ENCODE results near the gene MAP2K3. TPM values are rescaled to one million over a fixed set of nuclear protein-coding genes. Genes with fewer than 3 reads are reported as not detected.
"Not testable (repeated sequence)": the region's sequence is repeated elsewhere in the genome, so short reads cannot be mapped to it uniquely, and the experiment has no call there.

Gene MAP2K3
- polyA plus RNA-seq, 1 donor from 2014 or later, result 5.3 TPM

- TF ChIP-seq RAD21 (conservative IDR thresholded peaks at IDR 0.05), result no peak
Observed at GRCh38 chr17:21313320-21313719, 28.8 kb downstream of the MAP2K3 start (continued).

- not testable (repeated sequence) for H3K36me3 ChIP-seq (ENCODE audit: insufficient read depth, low read length); H2AFZ ChIP-seq (ENCODE audit: low read depth, low read length); H3F3A ChIP-seq (ENCODE audit: insufficient read depth, low read length, poor library complexity, severe bottlenecking); H3K4me3 ChIP-seq (ENCODE audit: low read length); H4K20me1 ChIP-seq (ENCODE audit: insufficient read depth); H3K9me3 ChIP-seq (ENCODE audit: low read length); H3K27me3 ChIP-seq (ENCODE audit: insufficient read depth, low read depth, low read length); H3K79me2 ChIP-seq (replicated peaks; ENCODE audit: insufficient read depth, low read length); H3K27ac ChIP-seq (ENCODE audit: low read length); H3K9ac ChIP-seq (ENCODE audit: low read length); H3K9me2 ChIP-seq (ENCODE audit: insufficient read depth, low read length); H3K4me2 ChIP-seq (ENCODE audit: low read length)
Observed at GRCh38 chr17:21313761-21314160, 29.2 kb downstream of the MAP2K3 start.

- H3K4me2 ChIP-seq (ENCODE audit: low read length); H3K4me3 ChIP-seq (ENCODE audit: low read length); H3K27me3 ChIP-seq (ENCODE audit: insufficient read depth, low read depth, low read length); H3K36me3 ChIP-seq (ENCODE audit: insufficient read depth, low read length); H4K20me1 ChIP-seq (ENCODE audit: insufficient read depth); H3K9me3 ChIP-seq (ENCODE audit: low read length); H3K9ac ChIP-seq (ENCODE audit: low read length); H3K79me2 ChIP-seq (replicated peaks; ENCODE audit: insufficient read depth, low read length); H3K27ac ChIP-seq (ENCODE audit: low read length); H2AFZ ChIP-seq (ENCODE audit: low read depth, low read length); H3F3A ChIP-seq (ENCODE audit: insufficient read depth, low read length, poor library complexity, severe bottlenecking); H3K9me2 ChIP-seq (ENCODE audit: insufficient read depth, low read length): not testable (repeated sequence)
Observed at GRCh38 chr17:21314261-21314664, 29.8 kb downstream of the MAP2K3 start.

GRCh38 chr17:21314701-21315111 is 30.2 kb downstream of the MAP2K3 start:
- H3K27me3 ChIP-seq (ENCODE audit: insufficient read depth, low read depth, low read length); H2AFZ ChIP-seq (ENCODE audit: low read depth, low read length); H3K4me3 ChIP-seq (ENCODE audit: low read length); H3K9me2 ChIP-seq (ENCODE audit: insufficient read depth, low read length); H3K36me3 ChIP-seq (ENCODE audit: insufficient read depth, low read length); H3K9ac ChIP-seq (ENCODE audit: low read length); H4K20me1 ChIP-seq (ENCODE audit: insufficient read depth); H3K79me2 ChIP-seq (replicated peaks; ENCODE audit: insufficient read depth, low read length); H3K27ac ChIP-seq (ENCODE audit: low read length); H3K4me2 ChIP-seq (ENCODE audit: low read length); H3K9me3 ChIP-seq (ENCODE audit: low read length); H3F3A ChIP-seq (ENCODE audit: insufficient read depth, low read length, poor library complexity, severe bottlenecking): not testable (repeated sequence)

GRCh38 chr17:21315246-21316000 is 30.9 kb downstream of the MAP2K3 start:
- not testable (repeated sequence) for H3K9me2 ChIP-seq (ENCODE audit: insufficient read depth, low read length); H3K36me3 ChIP-seq (ENCODE audit: insufficient read depth, low read length); H3K27ac ChIP-seq (ENCODE audit: low read length); H3K4me2 ChIP-seq (ENCODE audit: low read length); H4K20me1 ChIP-seq (ENCODE audit: insufficient read depth); H3K9ac ChIP-seq (ENCODE audit: low read length); H2AFZ ChIP-seq (ENCODE audit: low read depth, low read length); H3F3A ChIP-seq (ENCODE audit: insufficient read depth, low read length, poor library complexity, severe bottlenecking); H3K27me3 ChIP-seq (ENCODE audit: insufficient read depth, low read depth, low read length); H3K9me3 ChIP-seq (ENCODE audit: low read length); H3K79me2 ChIP-seq (replicated peaks; ENCODE audit: insufficient read depth, low read length); H3K4me3 ChIP-seq (ENCODE audit: low read length)

GRCh38 chr17:21316212-21316886 is 31.8 kb downstream of the MAP2K3 start:
- H3K9ac ChIP-seq (ENCODE audit: low read length); H3F3A ChIP-seq (ENCODE audit: insufficient read depth, low read length, poor library complexity, severe bottlenecking); H4K20me1 ChIP-seq (ENCODE audit: insufficient read depth); H3K36me3 ChIP-seq (ENCODE audit: insufficient read depth, low read length); H3K9me3 ChIP-seq (ENCODE audit: low read length); H3K4me2 ChIP-seq (ENCODE audit: low read length); H3K27ac ChIP-seq (ENCODE audit: low read length); H3K27me3 ChIP-seq (ENCODE audit: insufficient read depth, low read depth, low read length); H3K9me2 ChIP-seq (ENCODE audit: insufficient read depth, low read length); H2AFZ ChIP-seq (ENCODE audit: low read depth, low read length); H3K79me2 ChIP-seq (replicated peaks; ENCODE audit: insufficient read depth, low read length): not testable (repeated sequence)
- H3K4me3 ChIP-seq (ENCODE audit: low read length), result peak overlapping the region; percentile 51

GRCh38 chr17:21316887-21317500 is 32.5 kb downstream of the MAP2K3 start:
- not testable (repeated sequence) for H3K9ac ChIP-seq (ENCODE audit: low read length); H3K9me2 ChIP-seq (ENCODE audit: insufficient read depth, low read length); H4K20me1 ChIP-seq (ENCODE audit: insufficient read depth); H3K9me3 ChIP-seq (ENCODE audit: low read length); H3K79me2 ChIP-seq (replicated peaks; ENCODE audit: insufficient read depth, low read length); H3K36me3 ChIP-seq (ENCODE audit: insufficient read depth, low read length); H3K27ac ChIP-seq (ENCODE audit: low read length); H3K4me2 ChIP-seq (ENCODE audit: low read length); H3K27me3 ChIP-seq (ENCODE audit: insufficient read depth, low read depth, low read length); H3F3A ChIP-seq (ENCODE audit: insufficient read depth, low read length, poor library complexity, severe bottlenecking); H2AFZ ChIP-seq (ENCODE audit: low read depth, low read length)
- H3K4me3 ChIP-seq (ENCODE audit: low read length), result peak overlapping the region; percentile 51

GRCh38 chr17:21317821-21318220 is 33.3 kb downstream of the MAP2K3 start:
- H3K36me3 ChIP-seq (ENCODE audit: insufficient read depth, low read length); H3K9me3 ChIP-seq (ENCODE audit: low read length); H3K27me3 ChIP-seq (ENCODE audit: insufficient read depth, low read depth, low read length); H3K9me2 ChIP-seq (ENCODE audit: insufficient read depth, low read length); H3F3A ChIP-seq (ENCODE audit: insufficient read depth, low read length, poor library complexity, severe bottlenecking); H2AFZ ChIP-seq (ENCODE audit: low read depth, low read length); H3K4me2 ChIP-seq (ENCODE audit: low read length); H3K27ac ChIP-seq (ENCODE audit: low read length); H4K20me1 ChIP-seq (ENCODE audit: insufficient read depth); H3K79me2 ChIP-seq (replicated peaks; ENCODE audit: insufficient read depth, low read length); H3K4me3 ChIP-seq (ENCODE audit: low read length); H3K9ac ChIP-seq (ENCODE audit: low read length): not testable (repeated sequence)

Measured in neural cell (in vitro differentiated cells).